GM19239 (cell line): ENCODE data around the gene CRYBA2.

Source experiments
- DNase-seq: peaks from one replicate; pipeline ENCODE4 v3.0.0; 2011; ENCODE audit warnings: low spot score; ENCODE audit not compliant: insufficient read length
- FAIRE-seq: peaks from 2 replicates; lab custom pipeline; 2011; peaks lifted over from hg19 to GRCh38; lab: Jason Lieb, UNC

CRYBA2 gene, protein sequence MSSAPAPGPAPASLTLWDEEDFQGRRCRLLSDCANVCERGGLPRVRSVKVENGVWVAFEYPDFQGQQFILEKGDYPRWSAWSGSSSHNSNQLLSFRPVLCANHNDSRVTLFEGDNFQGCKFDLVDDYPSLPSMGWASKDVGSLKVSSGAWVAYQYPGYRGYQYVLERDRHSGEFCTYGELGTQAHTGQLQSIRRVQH

DNA sequence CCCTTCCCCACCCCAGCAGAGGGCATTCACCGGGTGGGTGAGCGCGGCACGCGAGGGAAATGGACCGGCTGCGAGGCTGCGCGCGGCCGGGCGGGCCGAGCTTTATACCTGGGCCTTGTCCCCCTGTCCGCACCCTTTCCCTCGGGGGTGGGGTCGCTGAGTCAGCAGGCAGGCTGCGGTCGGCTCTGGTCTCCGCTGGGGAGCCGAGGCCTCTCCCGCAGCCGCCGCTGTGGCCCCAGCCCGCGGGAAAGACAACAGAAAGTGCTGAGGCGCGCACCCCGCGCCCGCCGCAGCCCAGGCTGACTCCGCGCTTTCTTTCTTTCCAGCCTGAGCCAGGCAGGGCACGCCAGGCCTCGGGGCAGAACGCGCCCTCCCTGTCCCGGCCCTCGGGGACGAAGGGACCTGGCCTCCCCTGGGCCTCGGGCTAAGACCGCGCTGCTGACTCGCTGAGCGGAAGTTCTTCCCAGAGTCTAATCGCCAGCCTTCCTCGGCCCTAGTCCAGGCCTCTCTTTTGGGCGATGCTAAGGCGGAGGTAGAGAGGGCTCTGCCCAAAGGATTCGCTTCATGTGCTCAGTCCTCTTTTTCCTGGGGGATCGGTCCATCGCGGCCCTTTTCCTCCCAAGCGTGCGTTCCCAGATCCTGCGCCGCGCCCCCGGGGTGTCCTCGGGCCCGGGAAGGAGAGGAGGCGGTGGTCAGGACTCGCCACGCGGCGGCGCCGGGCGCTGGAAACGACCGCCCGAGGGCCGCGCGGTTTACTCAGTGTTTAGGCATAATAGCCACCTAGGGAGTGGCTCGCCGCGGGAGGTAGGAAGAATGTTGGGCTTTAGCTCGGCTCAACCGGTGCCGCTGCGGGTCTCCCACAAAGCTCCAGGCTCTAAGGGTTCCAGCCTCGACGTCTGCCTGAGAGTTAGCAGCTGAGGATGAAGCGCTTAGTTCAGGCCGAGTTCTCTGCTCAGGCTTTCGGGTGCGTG lies at the start of gene CRYBA2:
CRYBA2 (minus strand) TSS at position 78 of the 971 bp plus-strand sequence. CDS start 246 bp downstream, outside the sequence.
- FAIRE-seq (no peak), DNase-seq (no peak)

DNA sequence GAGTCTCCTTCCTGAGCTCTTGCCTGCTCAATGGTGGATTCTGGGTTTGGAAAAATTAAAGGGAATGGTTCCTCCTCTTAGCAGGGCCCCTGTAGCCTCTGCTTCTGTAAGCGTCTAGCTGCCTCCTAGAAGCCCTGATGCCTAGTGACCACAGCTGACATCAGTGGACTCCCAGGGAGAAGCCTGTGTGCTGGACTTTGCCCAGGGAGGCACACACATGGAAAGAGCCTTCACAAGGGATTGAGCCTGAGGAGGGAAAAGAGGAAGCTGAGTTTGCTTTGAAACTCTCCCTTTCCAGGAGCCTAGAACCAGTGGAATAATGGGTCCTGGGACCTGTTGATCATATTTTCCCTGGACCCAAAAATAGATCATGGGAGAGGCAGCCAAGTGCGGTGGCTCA lies 49.5 kb upstream of the CRYBA2 start:
- DNase-seq (no peak), FAIRE-seq (no peak)

DNA sequence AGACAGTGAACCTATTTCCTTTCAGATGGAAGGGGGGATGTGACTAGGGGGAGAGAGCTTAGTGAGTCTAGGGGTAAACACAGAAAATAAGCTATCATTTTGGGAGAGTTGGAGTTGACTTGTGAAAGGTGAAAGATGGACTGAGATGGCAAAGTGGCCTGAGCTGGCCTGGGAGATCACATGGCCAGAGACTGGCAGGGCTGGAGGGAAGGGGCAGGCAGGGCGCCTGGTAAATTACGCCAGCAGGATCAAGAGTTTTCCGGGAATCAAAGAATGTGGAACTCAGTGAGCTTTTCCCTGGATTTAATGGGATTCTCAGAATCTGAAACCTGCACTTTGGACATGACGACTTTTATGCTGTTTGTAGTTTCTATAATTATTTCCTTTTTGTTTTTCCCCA lies 48.9 kb upstream of the CRYBA2 start:
- no peak for DNase-seq
- FAIRE-seq, result no peak

DNA sequence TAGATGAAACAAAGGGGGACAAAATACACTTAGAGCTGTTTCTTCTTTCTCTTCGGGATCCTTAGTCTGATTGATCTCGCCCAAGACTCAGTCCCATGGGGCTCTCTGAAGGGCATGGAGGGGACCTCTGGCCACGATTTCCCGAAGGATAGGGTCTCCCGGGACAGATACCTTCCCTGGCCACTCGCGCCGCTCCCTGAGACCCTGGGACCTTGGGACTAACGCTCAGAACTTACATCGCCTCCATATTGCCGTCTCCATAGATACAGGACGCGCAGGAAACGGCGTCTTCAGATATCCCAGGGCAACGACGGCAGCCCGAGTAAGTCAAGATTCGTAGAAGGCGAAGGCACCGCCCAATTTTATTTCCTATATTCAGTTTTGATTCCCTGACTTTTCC lies 48.0 kb upstream of the CRYBA2 start, which contains the start of gene CFAP65:
CFAP65 (minus strand) TSS at position 265 of the 400 bp plus-strand sequence. CDS start 2,468 bp downstream, outside the sequence.
- no peak for FAIRE-seq
- no peak for DNase-seq

DNA sequence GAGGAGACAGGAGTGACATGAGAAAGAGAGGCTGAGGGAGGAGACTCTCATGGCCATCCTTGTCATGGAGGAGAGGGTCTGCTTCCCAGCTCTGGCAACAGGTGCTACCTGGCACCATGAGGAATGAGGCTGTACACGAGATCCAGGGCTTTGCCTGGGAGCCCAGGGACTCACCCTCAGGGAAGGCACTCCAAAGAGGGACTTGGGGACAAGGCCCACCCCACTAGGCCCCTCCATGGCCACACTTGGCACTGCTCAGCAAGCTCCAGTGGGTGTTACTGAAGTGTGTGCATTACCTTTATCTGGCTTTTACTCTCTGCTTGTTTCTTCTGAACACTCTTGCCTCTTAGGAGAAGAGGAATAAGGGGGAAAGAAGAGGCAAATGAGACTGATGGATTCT lies 45.4 kb upstream of the CRYBA2 start:
- DNase-seq, result no peak
- FAIRE-seq, result no peak

DNA sequence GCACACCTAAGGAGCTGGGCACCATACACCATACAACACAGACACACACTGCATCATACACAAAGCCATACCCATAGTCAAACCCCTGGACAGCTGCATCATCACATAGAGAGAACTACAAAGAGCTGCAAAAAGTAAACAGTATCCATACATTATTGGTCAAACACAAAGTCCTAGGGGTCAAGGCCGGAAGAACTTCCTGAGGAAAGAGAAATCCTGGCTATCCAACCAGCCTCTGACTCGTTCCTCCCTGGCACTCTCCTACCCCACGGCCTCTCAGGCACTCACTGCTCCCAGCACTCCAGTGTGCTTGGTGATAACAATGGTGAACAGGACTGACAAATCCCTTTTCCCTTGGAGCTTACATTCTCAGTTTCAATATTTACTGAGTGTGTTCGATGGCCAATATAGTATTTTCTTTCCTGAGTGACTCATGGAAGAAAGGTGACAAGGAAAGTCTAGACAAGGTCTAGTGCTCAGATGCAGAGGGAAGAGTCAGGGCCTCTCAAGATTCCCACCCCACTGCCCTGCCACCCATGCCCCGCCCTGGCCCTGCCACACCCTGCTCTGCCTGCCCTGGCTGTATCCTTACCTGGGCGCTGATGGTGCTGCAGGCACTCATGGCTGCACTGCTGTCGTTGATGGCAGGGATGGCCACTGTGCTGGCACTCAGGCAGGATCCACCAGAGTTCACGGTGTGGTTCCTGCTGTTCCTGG lies 44.7 kb upstream of the CRYBA2 start:
- DNase-seq (no peak), FAIRE-seq (no peak)

DNA sequence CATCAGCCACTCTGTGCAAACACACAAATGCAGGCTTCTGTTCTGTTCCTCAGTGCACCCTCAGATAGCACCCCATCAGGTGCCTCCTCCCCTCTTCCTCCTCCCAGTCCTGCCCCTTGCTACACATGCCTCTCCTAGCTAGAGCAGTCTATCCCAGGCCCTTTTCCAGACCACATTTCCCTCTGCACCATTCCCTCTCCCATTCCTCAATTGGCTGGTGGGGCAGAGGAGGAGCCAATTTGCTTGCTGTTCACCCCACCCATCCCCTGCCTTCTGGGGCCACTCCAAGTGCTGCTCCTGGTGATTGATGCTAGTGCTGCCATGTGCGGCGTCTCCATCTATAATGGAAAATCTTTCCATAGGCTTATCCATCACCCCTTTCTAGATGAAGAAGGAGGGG lies 42.7 kb upstream of the CRYBA2 start:
- DNase-seq (no peak), FAIRE-seq (no peak)

DNA sequence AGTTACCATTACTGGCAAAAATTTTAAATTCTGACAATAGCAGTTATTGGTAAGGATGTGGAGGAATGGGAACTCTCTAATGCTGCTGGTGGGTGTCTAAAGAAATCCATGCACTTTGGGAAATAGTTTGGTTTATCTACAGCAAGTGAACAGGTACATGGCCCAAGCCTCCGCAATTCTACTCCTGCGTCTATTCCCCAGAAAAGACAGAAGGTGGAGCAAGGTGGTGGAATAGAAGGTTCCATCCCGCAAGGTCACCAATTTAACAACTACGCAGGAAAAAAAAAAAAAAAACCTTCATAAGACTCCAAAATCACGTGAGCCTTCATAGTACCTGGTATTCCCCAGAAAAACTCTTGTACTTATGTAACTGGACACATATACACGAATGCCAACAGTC lies 41.6 kb upstream of the CRYBA2 start:
- DNase-seq (no peak), FAIRE-seq (no peak)

DNA sequence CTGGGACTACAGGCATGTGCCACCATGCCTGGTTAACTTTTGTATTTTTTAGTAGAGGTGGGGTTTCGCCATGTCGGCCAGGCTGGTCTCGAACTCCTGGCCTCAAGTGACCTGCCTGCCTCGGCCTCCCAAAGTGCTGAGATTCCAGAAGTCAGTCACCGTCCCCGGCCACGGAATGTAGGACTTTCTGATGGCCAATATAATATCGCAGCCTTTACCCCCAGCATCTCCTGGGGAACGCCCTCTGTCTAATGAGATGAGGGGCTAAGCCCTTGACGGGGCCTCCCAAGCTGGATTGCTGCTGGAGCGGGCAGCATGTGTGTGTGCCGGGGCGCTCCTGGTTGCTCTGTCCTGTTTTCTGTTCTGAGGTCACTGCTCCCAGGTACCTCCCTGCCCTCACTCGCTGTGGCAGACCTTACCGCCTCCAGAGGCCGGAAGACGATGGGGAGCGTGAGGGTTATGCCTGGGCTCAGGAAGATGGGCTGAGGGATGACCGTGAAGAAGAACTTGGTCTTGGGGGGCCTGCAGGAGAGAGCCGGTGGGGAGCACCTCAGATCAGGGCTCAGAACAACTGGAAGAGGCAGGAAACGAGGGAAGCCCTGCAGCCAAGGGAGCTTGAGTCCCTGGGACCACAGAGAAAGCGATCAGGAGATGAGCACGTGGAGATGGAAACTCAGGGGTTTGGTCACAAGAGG lies 39.0 kb upstream of the CRYBA2 start:
- no peak for FAIRE-seq
- DNase-seq, result no peak

DNA sequence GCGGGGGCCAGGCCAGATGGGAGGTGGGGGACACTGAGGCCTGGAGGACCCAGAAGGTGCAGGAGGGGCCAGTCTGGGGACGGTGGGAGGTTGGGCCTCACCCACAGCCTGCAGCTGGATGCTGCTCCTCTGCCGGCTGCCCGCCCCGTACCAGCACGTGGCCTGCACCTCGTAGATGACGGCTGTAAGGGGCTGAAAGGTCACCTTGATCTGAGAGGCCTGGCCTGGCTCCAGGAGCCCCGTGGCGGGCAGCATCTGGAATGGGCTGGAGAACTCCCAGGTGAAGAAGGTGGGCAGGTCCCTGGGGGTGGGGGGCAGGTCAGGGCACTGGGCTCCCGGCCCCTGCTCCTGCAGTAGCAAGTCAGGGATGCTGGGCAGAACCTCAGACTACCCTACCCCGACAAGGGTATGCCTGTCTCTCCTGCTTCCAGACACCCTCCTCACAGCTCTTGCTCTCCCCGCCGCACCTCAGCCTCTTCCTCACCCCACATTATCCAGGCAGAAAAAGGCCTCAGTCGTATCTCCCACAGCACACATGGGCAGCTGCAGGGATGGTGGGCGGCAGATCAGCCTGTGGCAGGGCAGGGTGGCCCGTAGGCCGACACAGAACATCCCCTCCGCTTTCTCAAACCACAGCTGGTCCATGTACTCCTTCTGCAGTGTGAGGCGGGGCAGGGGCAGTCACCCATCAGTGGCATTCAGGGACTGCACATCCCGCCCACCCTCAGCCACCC lies 38.0 kb upstream of the CRYBA2 start:
- FAIRE-seq (no peak), DNase-seq (no peak)

DNA sequence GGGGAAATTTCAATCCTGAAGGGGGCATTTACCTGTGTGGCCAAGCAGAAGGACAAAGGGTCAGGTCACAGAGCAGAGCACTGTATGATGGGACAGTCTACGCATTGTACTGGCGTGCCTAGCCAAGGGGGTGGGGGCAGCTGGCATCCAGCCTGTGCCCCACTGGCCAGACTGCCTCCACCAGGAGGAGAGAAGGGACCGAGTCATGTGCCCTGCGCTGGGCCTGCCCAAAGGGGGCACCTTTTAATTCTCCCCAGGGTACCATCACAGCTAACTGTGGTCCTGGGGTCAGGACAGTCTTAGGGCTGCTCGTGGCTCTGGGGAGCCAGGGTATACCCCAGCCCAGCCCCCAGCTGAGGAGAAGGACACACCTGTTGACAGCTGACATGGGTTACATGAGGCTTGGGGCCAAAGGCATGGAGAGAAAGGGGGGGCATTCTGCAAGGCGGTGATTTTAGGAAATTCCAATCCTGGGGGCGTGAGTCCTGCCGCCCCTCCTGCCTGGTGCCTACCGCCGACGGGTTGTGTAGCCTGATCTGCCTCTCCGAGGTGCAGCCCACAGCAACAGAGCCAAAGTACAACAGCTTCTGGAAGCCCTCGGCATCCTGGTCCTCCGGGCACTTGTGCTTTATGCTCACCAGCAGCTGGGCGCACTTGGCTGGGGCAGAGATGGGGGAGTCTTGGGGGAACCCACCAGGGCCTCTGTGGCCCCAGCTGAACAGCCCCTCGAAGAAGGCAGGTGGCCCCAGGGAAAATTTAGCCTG lies 37.1 kb upstream of the CRYBA2 start:
- no peak for DNase-seq

DNA sequence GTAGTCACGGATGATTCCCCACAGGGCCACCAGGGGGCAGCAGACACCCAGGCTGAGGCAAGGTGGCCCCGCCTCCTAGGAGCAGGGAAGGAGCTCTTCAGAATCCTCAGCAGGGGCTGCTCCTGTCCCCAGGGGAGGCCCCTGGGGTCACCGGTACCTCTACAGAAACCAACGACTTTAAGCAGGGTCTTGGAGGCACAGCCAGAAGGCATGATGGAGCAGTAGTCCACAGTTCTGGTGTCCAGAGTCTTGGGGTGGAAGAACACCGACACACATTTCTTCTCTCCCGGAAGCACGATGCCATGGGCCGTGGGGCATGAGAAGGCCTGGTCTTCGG lies 36.6 kb upstream of the CRYBA2 start:
- no peak for FAIRE-seq
- DNase-seq, result peak; percentile 87

More for the DNA sequence above, 37.1 kb upstream of the CRYBA2 start:
- FAIRE-seq, result no peak

DNA sequence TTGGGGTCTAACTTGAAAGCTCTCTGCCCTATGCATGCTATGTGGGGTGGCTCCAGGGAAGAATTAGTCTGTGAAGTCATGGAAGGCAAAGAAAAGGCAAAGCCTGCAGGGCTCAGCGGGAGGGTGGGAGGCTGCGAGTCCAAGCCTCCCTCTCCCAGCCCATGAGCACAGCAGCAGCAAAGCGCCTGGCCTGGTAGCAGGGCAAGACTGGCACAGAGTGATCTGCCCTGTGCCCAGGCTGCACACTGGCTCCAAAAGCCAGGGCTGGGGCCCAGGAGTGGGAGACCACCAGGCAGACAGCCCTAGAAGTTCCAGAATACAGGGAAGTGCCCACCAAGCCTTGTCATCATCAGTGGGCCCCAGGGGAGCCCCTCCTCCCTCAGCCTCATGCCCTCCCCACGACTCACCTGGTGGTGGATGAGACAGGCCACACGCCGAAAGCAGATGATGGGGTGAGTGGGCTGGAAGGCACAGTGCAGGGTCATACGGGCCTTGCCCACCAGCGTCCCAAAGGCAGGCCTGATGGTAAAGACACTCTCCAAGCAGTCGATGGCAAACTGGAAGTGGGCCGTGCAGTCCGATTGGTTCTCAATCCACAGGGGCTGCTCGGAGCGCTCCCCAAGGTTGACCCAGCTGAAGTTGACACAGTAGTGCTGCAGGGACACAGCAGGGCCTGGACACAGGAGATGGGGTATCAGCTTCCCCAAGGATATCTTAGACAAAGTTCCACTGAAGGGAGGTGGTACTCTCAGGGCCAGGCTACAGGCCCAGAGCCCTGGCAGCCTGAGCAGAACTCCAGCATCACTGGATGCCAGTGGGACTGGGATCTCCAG lies 36.0 kb upstream of the CRYBA2 start:
- FAIRE-seq, result peak; percentile 80
- DNase-seq, result no peak

DNA sequence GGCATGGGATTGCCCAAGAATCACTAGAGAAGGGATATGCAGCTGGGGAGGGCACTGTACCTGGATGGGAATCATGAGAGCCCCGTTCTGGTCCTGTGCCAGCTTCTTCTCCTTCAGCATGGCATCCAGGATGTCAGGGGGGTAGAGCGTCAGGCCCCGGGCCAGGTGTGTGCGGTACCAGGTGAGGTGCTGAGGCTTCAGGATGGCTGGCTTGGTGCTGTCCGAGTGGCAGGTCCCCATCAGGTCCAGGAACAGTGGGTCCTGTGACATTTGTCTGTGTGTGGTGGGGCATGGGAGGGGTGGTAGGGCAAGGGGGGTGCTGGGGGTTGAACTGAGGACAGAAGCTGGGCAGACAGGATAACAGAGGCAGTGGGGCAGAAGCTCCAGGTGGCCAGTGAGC lies 34.9 kb upstream of the CRYBA2 start:
- DNase-seq (no peak), FAIRE-seq (no peak)

DNA sequence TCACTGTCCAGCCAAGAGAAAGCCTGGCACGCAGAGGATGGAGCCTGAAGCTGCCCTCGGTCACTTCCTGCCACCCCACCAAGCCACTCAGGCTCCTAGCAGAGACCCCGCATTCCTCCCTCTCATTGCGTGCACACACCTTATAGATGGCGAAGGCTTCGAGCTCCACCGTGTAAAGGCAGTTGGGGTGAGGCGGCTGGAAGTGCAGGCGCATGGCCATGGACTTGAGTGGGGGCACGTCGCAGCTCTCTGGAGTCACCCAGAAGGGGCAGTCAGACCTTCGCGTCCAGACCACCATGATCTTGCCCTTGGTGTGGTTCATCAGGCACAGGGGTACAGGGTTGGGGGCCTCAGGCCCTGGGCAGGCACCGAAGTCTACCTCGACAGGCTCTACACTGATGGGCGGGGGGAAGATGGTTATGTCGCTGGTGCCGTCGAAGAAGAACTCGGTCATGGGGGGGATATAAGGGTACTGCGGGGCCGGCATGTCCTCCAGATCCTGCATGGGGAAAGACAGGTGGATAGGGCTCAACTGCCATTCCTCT lies 34.4 kb upstream of the CRYBA2 start:
- no peak for DNase-seq
- no peak for FAIRE-seq

DNA sequence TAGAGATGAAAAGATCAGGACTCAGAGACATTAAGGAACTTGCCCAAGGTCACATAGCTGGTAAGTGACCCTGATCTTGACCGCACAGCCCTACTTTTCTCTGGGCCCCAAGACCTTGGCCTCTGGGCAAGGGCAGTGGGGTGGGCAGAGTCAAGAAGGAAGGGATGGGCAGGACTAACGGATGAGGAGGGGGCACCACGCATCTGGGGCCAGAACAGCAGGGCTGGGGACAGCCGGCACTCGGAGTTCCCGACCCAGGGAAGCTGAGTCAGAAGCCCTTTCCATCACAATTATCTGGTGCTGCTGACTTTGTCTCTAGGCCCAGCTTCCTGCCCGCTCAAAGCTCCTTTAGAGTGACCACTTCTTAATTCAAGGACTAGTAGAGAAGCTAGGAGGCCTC lies 33.7 kb upstream of the CRYBA2 start:
- FAIRE-seq, result no peak
- no peak for DNase-seq

DNA sequence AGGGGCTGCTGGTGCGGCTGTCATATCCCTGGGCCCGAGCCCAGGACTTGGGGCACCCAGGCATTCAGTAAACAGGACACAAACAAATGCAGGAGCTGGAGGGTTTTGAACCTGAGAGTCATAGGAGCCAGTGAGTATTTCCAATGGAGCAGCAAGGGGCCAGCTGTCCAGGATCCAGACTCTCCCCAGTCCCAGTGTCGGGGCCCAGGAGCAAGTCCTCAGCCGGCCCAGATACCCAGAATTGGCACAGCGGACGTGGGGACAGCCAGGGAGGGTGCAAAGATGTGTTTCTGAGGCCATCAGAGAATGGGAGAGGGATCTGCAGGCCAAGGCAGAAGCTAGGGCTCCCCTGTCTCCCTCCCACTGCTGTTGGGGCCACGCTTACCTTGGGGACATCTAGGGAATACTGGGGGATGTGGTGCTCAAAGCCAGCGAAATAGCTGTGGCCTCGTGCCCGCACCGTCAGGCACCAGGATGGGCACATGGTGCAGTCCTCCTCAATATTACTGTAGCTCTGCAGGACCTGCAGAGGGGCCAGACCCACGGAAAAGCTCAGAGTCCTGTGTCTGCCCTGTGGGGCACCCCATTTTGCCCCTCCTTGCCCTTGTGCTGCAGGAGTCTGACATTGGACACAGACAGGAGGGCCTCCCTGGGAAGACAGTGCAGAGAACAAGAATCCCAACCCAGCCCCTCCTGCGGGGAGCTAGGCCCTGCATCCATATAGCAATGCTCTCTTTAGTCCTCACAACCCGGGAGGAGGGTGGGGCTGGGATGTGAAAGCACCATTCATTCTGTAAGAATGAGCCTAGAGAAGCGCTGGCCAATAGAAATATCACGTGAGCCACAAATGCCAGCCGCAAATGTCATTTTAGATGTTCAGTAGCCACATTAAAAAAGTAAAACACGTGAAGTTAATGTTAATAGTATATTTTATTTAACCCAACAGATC lies 32.7 kb upstream of the CRYBA2 start:
- DNase-seq, result no peak
- no peak for FAIRE-seq
